Neuron (in vitro differentiated cells): Measurements from ENCODE around the gene FARP2.
"Not testable (repeated sequence)": the region's sequence is repeated elsewhere in the genome, so short reads cannot be mapped to it uniquely, and the experiment has no call there.

Experiments used
- H2AFZ ChIP-seq: one replicate; pipeline ENCODE4 v1.6.1; 2013; ENCODE audit warnings: low read depth, mild to moderate bottlenecking, inconsistent platforms, low read length, moderate library complexity
- H3K27me3 ChIP-seq: one replicate; pipeline ENCODE4 v1.6.1; 2013; ENCODE audit warnings: low read length; ENCODE audit not compliant: insufficient read depth
- H3K36me3 ChIP-seq: one replicate; pipeline ENCODE4 v1.6.1; 2013; ENCODE audit warnings: low read length; ENCODE audit not compliant: insufficient read depth
- H3K4me1 ChIP-seq: one replicate; pipeline ENCODE4 v1.6.1; 2013; ENCODE audit warnings: low read length; ENCODE audit not compliant: insufficient read depth
- H3K4me3 ChIP-seq: 2 replicates; pipeline ENCODE4 v1.5.1; 2013; ENCODE audit warnings: mild to moderate bottlenecking, low read length, moderate library complexity
- H3K9me3 ChIP-seq: one replicate; pipeline ENCODE4 v1.6.1; 2013; ENCODE audit warnings: low read length

The FARP2 gene

GRCh38 chr2:241316825-241317224 lies 39.3 kb upstream of the FARP2 start:
- Histone ChIP-seq H2AFZ (no peak overlapping the region), H3K9me3 (peaks cover 1% of the 10 kb centered on the region), H3K27me3 (no peaks in the 10 kb centered on the region), H3K4me3 (peak overlapping the region; percentile 87), H3K4me1 (peaks cover 33% of the 10 kb centered on the region), H3K36me3 (peaks cover 13% of the 10 kb centered on the region)

GRCh38 chr2:241317391-241317790 lies 38.7 kb upstream of the FARP2 start:
- Histone ChIP-seq H3K4me3 (peak overlapping the region; percentile 87), H2AFZ (no peak overlapping the region), H3K36me3 (peaks cover 15% of the 10 kb centered on the region), H3K27me3 (no peaks in the 10 kb centered on the region), H3K9me3 (peaks cover 2% of the 10 kb centered on the region), H3K4me1 (peaks cover 33% of the 10 kb centered on the region)

GRCh38 chr2:241318830-241319229 lies 37.3 kb upstream of the FARP2 start:
- not testable (repeated sequence) for H2AFZ ChIP-seq, H3K4me3 ChIP-seq, H3K9me3 ChIP-seq, H3K27me3 ChIP-seq
- peaks cover 28% of the 10 kb centered on the region for H3K4me1 ChIP-seq
- H3K36me3 ChIP-seq = peaks cover 19% of the 10 kb centered on the region

GRCh38 chr2:241320394-241320793 lies 35.7 kb upstream of the FARP2 start:
- H3K36me3 ChIP-seq = peaks cover 34% of the 10 kb centered on the region
- H3K4me1 ChIP-seq = peaks cover 21% of the 10 kb centered on the region
- no peaks in the 10 kb centered on the region for H3K27me3 ChIP-seq
- no peak overlapping the region for H3K4me3 ChIP-seq
- peaks cover 2% of the 10 kb centered on the region for H3K9me3 ChIP-seq
- no peak overlapping the region for H2AFZ ChIP-seq

GRCh38 chr2:241321033-241321432 lies 35.1 kb upstream of the FARP2 start:
- Histone ChIP-seq H3K27me3 (no peaks in the 10 kb centered on the region), H3K9me3 (peaks cover 2% of the 10 kb centered on the region), H3K36me3 (peaks cover 40% of the 10 kb centered on the region), H3K4me1 (peaks cover 21% of the 10 kb centered on the region), H2AFZ (no peak overlapping the region), H3K4me3 (no peak overlapping the region)

GRCh38 chr2:241321886-241322285 lies 34.2 kb upstream of the FARP2 start:
- Histone ChIP-seq H2AFZ (no peak overlapping the region), H3K36me3 (peaks cover 48% of the 10 kb centered on the region), H3K4me1 (peaks cover 20% of the 10 kb centered on the region), H3K27me3 (no peaks in the 10 kb centered on the region), H3K9me3 (peaks cover 2% of the 10 kb centered on the region), H3K4me3 (no peak overlapping the region)

- Histone ChIP-seq H3K4me1 (peaks cover 3% of the 10 kb centered on the region), H3K27me3 (no peaks in the 10 kb centered on the region), H3K36me3 (peaks cover 55% of the 10 kb centered on the region), H3K9me3 (peaks cover 2% of the 10 kb centered on the region), H2AFZ (no peak overlapping the region), H3K4me3 (no peak overlapping the region)
Observed at GRCh38 chr2:241323778-241324177, 32.3 kb upstream of the FARP2 start.

GRCh38 chr2:241324775-241325174 lies 31.3 kb upstream of the FARP2 start:
- Histone ChIP-seq H3K27me3 (no peaks in the 10 kb centered on the region), H3K4me1 (no peaks in the 10 kb centered on the region), H3K9me3 (peaks cover 2% of the 10 kb centered on the region)

GRCh38 chr2:241325257-241325656 lies 30.8 kb upstream of the FARP2 start:
- peaks cover 66% of the 10 kb centered on the region for H3K36me3 ChIP-seq
- H2AFZ ChIP-seq = no peak overlapping the region
- peaks cover 2% of the 10 kb centered on the region for H3K9me3 ChIP-seq
- no peak overlapping the region for H3K4me3 ChIP-seq
- H3K4me1 ChIP-seq = no peaks in the 10 kb centered on the region
- H3K27me3 ChIP-seq = no peaks in the 10 kb centered on the region

More at GRCh38 chr2:241324775-241325174, 31.3 kb upstream of the FARP2 start:
- no peak overlapping the region for H2AFZ ChIP-seq
- no peak overlapping the region for H3K4me3 ChIP-seq
- H3K36me3 ChIP-seq = peaks cover 65% of the 10 kb centered on the region

- H3K4me1 ChIP-seq = no peaks in the 10 kb centered on the region
- no peaks in the 10 kb centered on the region for H3K9me3 ChIP-seq
- peaks cover 86% of the 10 kb centered on the region for H3K36me3 ChIP-seq
Observed at GRCh38 chr2:241329669-241330615, 26.1 kb upstream of the FARP2 start.

GRCh38 chr2:241330616-241330981 lies 25.5 kb upstream of the FARP2 start:
- no peak overlapping the region for H2AFZ ChIP-seq
- H3K27me3 ChIP-seq = no peaks in the 10 kb centered on the region
- peaks cover 86% of the 10 kb centered on the region for H3K36me3 ChIP-seq
- H3K9me3 ChIP-seq = no peaks in the 10 kb centered on the region
- H3K4me3 ChIP-seq = no peak overlapping the region
- H3K4me1 ChIP-seq = no peaks in the 10 kb centered on the region

More at GRCh38 chr2:241329669-241330615, 26.1 kb upstream of the FARP2 start:
- H3K27me3 ChIP-seq = no peaks in the 10 kb centered on the region
- no peak overlapping the region for H3K4me3 ChIP-seq
- H2AFZ ChIP-seq = no peak overlapping the region

- H3K36me3 ChIP-seq = peaks cover 85% of the 10 kb centered on the region
Observed at GRCh38 chr2:241334813-241335212, 21.3 kb upstream of the FARP2 start.

GRCh38 chr2:241339839-241340630 lies 16.1 kb upstream of the FARP2 start:
- no peaks in the 10 kb centered on the region for H3K9me3 ChIP-seq
- H3K36me3 ChIP-seq = peaks cover 91% of the 10 kb centered on the region
- H3K4me3 ChIP-seq = no peak overlapping the region
- peaks cover 4% of the 10 kb centered on the region for H3K4me1 ChIP-seq
- H3K27me3 ChIP-seq = no peaks in the 10 kb centered on the region
- H2AFZ ChIP-seq = no peak overlapping the region

More at GRCh38 chr2:241334813-241335212, 21.3 kb upstream of the FARP2 start:
- no peak overlapping the region for H2AFZ ChIP-seq
- no peaks in the 10 kb centered on the region for H3K9me3 ChIP-seq
- peaks cover 4% of the 10 kb centered on the region for H3K4me1 ChIP-seq
- no peak overlapping the region for H3K4me3 ChIP-seq
- no peaks in the 10 kb centered on the region for H3K27me3 ChIP-seq
